NT2/D1 (cell line): ENCODE measurements around the gene CYBA.

Source experiments
- SUZ12 ChIP-seq: IDR thresholded peaks from 2 replicates; pipeline ENCODE4 v1.6.1; 2011; ENCODE audit not compliant: insufficient read length, insufficient read depth; ENCODE audit errors: extremely low read depth
- ZNF274 ChIP-seq: IDR thresholded peaks from 2 replicates; pipeline ENCODE4 v1.6.1; 2011; ENCODE audit warnings: mild to moderate bottlenecking, low read depth, low read length

DNA sequence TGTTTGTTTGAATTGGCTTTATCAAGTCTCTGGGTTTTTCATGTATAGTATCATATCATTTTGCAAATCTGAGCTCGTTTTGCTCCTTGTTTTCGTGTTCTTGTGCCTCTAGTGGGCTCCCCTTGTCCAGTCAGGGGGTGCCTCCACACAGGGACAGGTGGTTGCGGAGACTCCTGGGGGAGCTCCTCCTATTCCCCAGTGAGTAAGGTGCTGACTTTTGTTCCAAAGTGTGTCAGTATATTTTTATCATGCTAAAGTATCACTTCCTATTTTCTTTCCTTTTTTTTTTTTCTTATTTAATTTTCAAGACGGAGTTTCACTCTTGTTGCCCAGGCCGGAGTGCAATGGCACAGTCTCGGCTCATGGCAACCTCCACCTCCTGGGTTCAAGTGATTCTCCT, 42.8 kb downstream of the CYBA start:
- TF ChIP-seq SUZ12 = no peak
- no peak for TF ChIP-seq ZNF274
